ENCODE measurements around the gene PLAAT5. TPM values are rescaled to one million over a fixed set of nuclear protein-coding genes. Genes with fewer than 3 reads are reported as not detected.

PLAAT5 gene
- total and polyA plus RNA-seq, 2 of the 8 experiments (the other 6 are each of a cell fraction or from before 2014, with no cell fraction given) = 16.0 to 18.7 TPM

- Histone ChIP-seq H3K79me1 (ENCODE audit: low read depth, low read length) (no peaks in the 10 kb centered on the region), H3K36me3 (ENCODE audit: control insufficient read depth in 2 of 4, insufficient read depth in 4 of 4, low read length in 3 of 4) (no peaks in the 10 kb centered on the region), H3K27ac (ENCODE audit: low read depth, low read length) (no peak overlapping the region), H3K23ac (ENCODE audit: insufficient read length) (no peak overlapping the region), H2AFZ (ENCODE audit: low read length) (no peak overlapping the region), H3K23me2 (ENCODE audit: low read depth, low read length) (no peaks in the 10 kb centered on the region), H4K5ac (ENCODE audit: insufficient read length, low read depth, low read length) (peak overlapping the region; percentile 19), H2BK15ac (ENCODE audit: low read length) (0 out of 2 replicates have a peak overlapping the region, but pooled peaks have one; percentile 76), H2BK120ac (replicated peaks; ENCODE audit: low read depth, low read length) (peak overlapping the region; percentile 52), H3K4me2 (ENCODE audit: insufficient read depth in 1 of 2, low read depth in 2 of 2, low read length in 2 of 2) (no peak overlapping the region), H2BK20ac (ENCODE audit: low read length) (peak overlapping the region; percentile 89), H4K91ac (replicated peaks; ENCODE audit: insufficient read length, low read length) (peak overlapping the region; percentile 36), H4K20me1 (replicated peaks in 1 of 2; ENCODE audit: control insufficient read depth in 1 of 2, insufficient read depth in 2 of 2, low read length in 2 of 2) (no peaks in the 10 kb centered on the region), H3K79me2 (ENCODE audit: control insufficient read depth in 1 of 2, insufficient read depth in 2 of 2, low read length in 2 of 2) (no peaks in the 10 kb centered on the region), H2BK5ac (ENCODE audit: low read depth, low read length) (peak overlapping the region; percentile 62; the same call in 1 of the 2 replicates), H3K9me3 (ENCODE audit: insufficient read depth in 2 of 2, low read depth in 1 of 2, low read length in 1 of 2) (no peaks in the 10 kb centered on the region; a peak in 1 of 4 replicates), H3K9ac (replicated peaks in 1 of 4; ENCODE audit: extremely low read depth in 1 of 4, low read depth in 3 of 4, low read length in 3 of 4) (no peak overlapping the region), H3K4me3 (ENCODE audit: extremely low read depth in 1 of 4, insufficient read depth in 2 of 4, low read depth in 3 of 4, low read length in 4 of 4) (no peak overlapping the region), H3K18ac (ENCODE audit: extremely low read depth, low read length) (peak overlapping the region; percentile 78), H3K4me1 (replicated peaks in 1 of 4; ENCODE audit: control insufficient read depth in 3 of 4, insufficient read depth in 4 of 4, low read length in 3 of 4) (peaks cover 11 to 27% (median 23%) of the 10 kb centered on the region in 4 experiments; a peak in 6 of 7 replicates), H3K4ac (replicated peaks; ENCODE audit: insufficient read length, low read depth, low read length) (peak overlapping the region; percentile 12), H4K8ac (ENCODE audit: extremely low read depth, insufficient read depth, low read length) (no peak overlapping the region), H3K27me3 (replicated peaks in 1 of 4; ENCODE audit: control insufficient read depth in 3 of 4, extremely low read depth in 1 of 4, insufficient read depth in 3 of 4, low read length in 3 of 4) (no peaks in the 10 kb centered on the region), H2BK12ac (ENCODE audit: low read depth, low read length) (peak overlapping the region; percentile 92; the same call in 1 of the 2 replicates), H3K14ac (ENCODE audit: insufficient read length) (no peak overlapping the region), H2AK5ac (ENCODE audit: low read depth, low read length) (peak overlapping the region; percentile 32; the same call in 1 of the 2 replicates), H3K56ac (replicated peaks; ENCODE audit: insufficient read length, low read depth, low read length) (no peak overlapping the region)
- CTCF ChIA-PET (ENCODE audit: partially characterized antibody) = interaction anchor here (1.1 to 2.1 kb wide), 2 partner anchors 11 to 102 kb away, joined by 4 read pairs; no protein-coding TSS in a partner anchor
- DNase-seq (ENCODE audit: low read depth in 1 of 2, low spot score in 2 of 2) (no peak), FAIRE-seq (no peak)
- POLR2A ChIA-PET (ENCODE audit: partially characterized antibody) = interaction anchor here (1.8 kb wide), 1 partner anchor 9 kb away, joined by 7 read pairs; no protein-coding TSS in a partner anchor
- 97% methylated on average over 3 of the region's 3 CpGs; no CpG with 5 or more reads in 1 of the 2 experiments for WGBS, 2 experiments (ENCODE audit: extremely low coverage in 1 of 2, insufficient coverage in 1 of 2, insufficient read length in 1 of 2, insufficient replicate concordance in 2 of 2, low coverage in 1 of 2, low lambda C conversion rate in 2 of 2, missing lambda C conversion rate in 1 of 2)
- TF ChIP-seq SRF (IDR thresholded peaks at IDR 0.05; ENCODE audit: low read depth, low read length) (no peak), TCF12 (IDR thresholded peaks at IDR 0.05; ENCODE audit: low read depth, low read length) (no peak), HDAC2 (IDR thresholded peaks at IDR 0.05; ENCODE audit: borderline replicate concordance in 1 of 2, low read depth in 2 of 2, low read length in 2 of 2) (no peak), NANOG (IDR thresholded peaks at IDR 0.05; ENCODE audit: insufficient read depth, low read depth, low read length, poor library complexity, severe bottlenecking) (no peak), KDM4A (IDR thresholded peaks at IDR 0.05; ENCODE audit: low read depth, low read length, severe bottlenecking) (no peak), CHD2 (IDR thresholded peaks at IDR 0.05; ENCODE audit: low read length) (no peak), MAFK (IDR thresholded peaks at IDR 0.05; ENCODE audit: low read depth, low read length) (no peak), ZNF274 (IDR thresholded peaks at IDR 0.05; ENCODE audit: borderline replicate concordance, extremely low read depth, low read length) (no peak), EZH2 (IDR thresholded peaks at IDR 0.05; ENCODE audit: low read depth, low read length, severe bottlenecking) (no peak), SIRT6 (IDR thresholded peaks at IDR 0.05; ENCODE audit: low read length) (no peak), BACH1 (IDR thresholded peaks at IDR 0.05; ENCODE audit: low read length) (no peak), CREB1 (IDR thresholded peaks at IDR 0.05) (no peak), SP1 (IDR thresholded peaks at IDR 0.05; ENCODE audit: low read depth, low read length) (no peak)
Measured at GRCh38 chr11:63534076-63534475, 43.1 kb upstream of the PLAAT5 start.
